Occipital lobe (tissue), 2 donors: ENCODE data around the gene SLC7A11. TPM values are rescaled to one million over a fixed set of nuclear protein-coding genes. Genes with fewer than 3 reads are reported as not detected.

ENCODE experiments used
- DNase-seq: peaks from one replicate; lab custom pipeline; 2025; lab: John Stamatoyannopoulos, UW
- total RNA-seq: library from RNA; depleted of rRNA; stranded (reverse); fragments of >200 nt; gene quantifications from one replicate; pipeline ENCODE4 v1.2.3, GENCODE V29; 2014

SLC7A11 gene
- total RNA-seq, 1 donor from 2014 or later, result 30.9 TPM

- no peak for DNase-seq
Measured at GRCh38 chr4:138164208-138164607, 77.9 kb downstream of the SLC7A11 start.

GRCh38 chr4:138163171-138163570 is 79.0 kb downstream of the SLC7A11 start:
- no peak for DNase-seq

GRCh38 chr4:138162259-138162658 is 79.9 kb downstream of the SLC7A11 start:
- DNase-seq, result no peak

- no peak for DNase-seq
Measured at GRCh38 chr4:138161351-138161750, 80.8 kb downstream of the SLC7A11 start.

DNA sequence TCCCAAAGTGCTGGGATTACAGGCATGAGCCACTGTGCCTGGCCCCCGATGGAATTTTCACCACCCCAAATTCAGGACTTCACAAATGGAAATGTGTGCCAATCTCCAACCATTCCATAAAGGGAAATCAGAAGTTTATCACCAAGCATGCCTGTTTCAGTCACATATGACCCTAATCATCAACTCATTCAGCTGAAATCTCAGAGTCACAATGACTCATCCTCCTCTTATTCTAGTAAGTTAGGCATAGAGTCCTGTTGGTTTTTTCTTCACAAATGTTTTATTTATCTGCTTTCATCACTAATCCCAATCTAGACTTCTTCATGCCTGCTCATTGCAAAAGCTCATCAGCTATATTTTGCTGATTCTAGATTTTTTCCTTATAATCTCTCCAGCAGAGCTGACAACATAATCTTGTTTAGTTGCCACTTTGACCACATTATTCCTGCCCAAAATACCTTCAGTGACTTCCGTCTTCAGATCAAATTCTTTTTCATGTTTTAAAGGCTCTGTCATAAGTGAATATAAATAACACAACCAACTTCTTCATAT is 83.3 kb downstream of the SLC7A11 start:
- no peak for DNase-seq

GRCh38 chr4:138140879-138141278 is 101.3 kb downstream of the SLC7A11 start:
- DNase-seq, result no peak

DNA sequence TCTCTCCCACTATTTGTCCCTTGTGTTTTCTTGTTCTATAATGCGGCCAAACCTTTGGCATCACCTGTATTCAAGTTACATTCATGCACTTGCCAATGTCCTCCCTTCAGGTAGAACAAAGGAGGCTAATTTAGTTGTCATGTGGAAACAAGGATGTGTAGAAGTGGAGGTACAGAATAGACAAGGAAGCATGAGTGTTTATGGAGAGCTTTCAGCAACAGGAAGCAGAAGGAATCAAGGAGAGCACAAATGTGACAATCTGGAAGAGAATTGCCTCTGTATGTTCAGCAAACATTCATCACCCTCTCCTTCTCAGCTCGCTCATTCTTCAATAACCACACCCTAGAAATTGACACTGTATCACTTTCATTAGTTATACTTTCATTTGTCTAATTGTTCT is 103.4 kb downstream of the SLC7A11 start:
- DNase-seq, result no peak

DNA sequence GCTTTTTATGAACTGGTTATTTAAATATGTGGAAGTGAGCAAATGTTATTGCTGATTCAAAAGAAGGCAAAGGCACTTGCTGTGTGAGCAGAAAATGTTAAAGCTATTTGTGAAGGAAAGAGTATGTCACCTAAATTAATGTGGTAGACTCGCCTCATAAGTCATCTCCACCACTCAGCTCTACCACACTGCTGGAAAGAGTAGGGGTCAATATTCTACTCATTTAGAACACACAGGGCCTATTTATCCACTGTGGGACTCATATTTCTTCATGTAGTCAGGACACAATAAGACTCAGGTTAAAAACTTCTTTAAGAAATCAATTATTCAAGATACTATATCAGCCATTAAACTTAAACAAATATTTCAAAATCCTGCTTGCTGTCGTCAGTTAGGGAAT is 106.5 kb downstream of the SLC7A11 start:
- no peak for DNase-seq

DNA sequence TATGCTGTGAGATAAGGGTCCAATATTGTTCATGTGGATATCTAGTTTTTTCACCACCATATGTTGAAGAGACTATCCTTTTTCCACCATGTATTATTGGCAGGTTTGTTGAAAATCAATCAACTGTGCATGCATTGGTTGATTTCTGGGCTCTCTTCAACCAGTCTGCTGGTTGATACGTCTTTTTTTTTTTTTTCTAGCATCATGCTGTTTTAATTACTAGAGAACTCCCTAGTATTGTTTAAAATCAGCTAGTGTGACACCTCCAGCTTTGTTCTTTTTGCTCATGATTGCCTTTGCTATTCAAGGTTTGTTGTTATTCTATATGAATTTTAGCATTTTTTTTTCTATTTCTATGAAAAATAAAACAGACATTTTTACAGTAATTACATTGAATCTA is 123.9 kb downstream of the SLC7A11 start:
- no peak for DNase-seq

DNA sequence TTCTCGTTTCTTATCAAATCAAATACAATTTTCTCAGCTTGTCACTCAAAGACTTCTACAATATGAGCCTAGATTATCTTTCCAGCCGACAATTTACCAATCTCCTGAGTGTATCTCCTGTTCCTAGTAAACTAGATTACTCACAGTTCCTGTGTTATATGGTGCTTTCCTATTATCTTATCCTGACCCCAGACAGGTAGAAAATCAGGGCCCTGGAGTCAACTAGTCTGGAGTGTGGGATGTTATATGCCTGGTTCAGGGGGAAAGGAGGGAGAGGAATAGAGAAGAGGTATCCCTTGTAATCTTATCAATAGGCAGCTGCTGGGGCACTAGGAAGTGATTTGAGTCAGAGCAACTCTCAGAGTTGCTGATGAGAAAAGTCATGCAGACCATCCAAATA is 127.1 kb downstream of the SLC7A11 start:
- DNase-seq, result no peak

DNA sequence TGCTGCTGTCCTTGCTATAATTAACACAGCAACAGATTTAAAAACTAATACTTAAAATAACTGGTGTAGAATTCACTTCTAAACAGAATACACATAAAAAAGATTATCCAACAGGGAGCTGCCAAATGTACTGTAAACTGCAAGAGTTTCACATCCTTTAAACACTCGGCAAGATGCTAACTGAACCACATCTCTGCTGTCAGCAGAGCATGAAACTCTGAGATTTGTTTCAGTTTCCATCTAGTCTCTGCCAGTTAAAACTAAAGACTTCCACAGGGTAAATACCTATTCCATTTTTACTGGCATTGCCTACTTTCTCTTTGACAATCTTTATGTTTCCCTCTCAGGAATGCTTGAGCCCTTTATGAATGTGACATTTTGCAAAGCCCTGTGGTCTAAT is 127.7 kb downstream of the SLC7A11 start:
- no peak for DNase-seq
